NCI-H2171 treated with DMSO at 0.1 percent for 48 hours (cell line): Measurements from ENCODE around the gene NOS1AP.
"Not testable (repeated sequence)": the region's sequence is repeated elsewhere in the genome, so short reads cannot be mapped to it uniquely, and the experiment has no call there.

Experiments used
- DNase-seq: peaks from one replicate; lab custom pipeline; 2025; lab: John Stamatoyannopoulos, UW

The NOS1AP gene

GRCh38 chr1:162195567-162195966 lies 126.1 kb downstream of the NOS1AP start:
- no peak for DNase-seq

- no peak for DNase-seq
These were observed 126.9 kb downstream of the NOS1AP start for GRCh38 chr1:162196387-162196786.

- DNase-seq, result no peak
These were observed 127.6 kb downstream of the NOS1AP start for GRCh38 chr1:162197041-162197531.

- DNase-seq, result no peak
These were observed 128.3 kb downstream of the NOS1AP start for GRCh38 chr1:162197615-162198421.

GRCh38 chr1:162200096-162200847 lies 130.8 kb downstream of the NOS1AP start:
- DNase-seq, result no peak

GRCh38 chr1:162201062-162201461 lies 131.6 kb downstream of the NOS1AP start:
- not testable (repeated sequence) for DNase-seq

GRCh38 chr1:162204129-162204822 lies 134.8 kb downstream of the NOS1AP start:
- no peak for DNase-seq

- DNase-seq, result no peak
These were observed 135.3 kb downstream of the NOS1AP start for GRCh38 chr1:162204823-162205155.

- DNase-seq, result no peak
These were observed 136.8 kb downstream of the NOS1AP start for GRCh38 chr1:162206300-162206699.

GRCh38 chr1:162206749-162207635 lies 137.5 kb downstream of the NOS1AP start:
- no peak for DNase-seq

- DNase-seq, result no peak
These were observed 138.4 kb downstream of the NOS1AP start for GRCh38 chr1:162207862-162208261.

GRCh38 chr1:162210196-162210595 lies 140.7 kb downstream of the NOS1AP start:
- DNase-seq, result no peak

GRCh38 chr1:162212713-162213112 lies 143.2 kb downstream of the NOS1AP start:
- DNase-seq, result no peak

- DNase-seq, result no peak
These were observed 143.9 kb downstream of the NOS1AP start for GRCh38 chr1:162213281-162213912.

GRCh38 chr1:162214202-162214601 lies 144.7 kb downstream of the NOS1AP start:
- no peak for DNase-seq

- DNase-seq, result peak; percentile 41
These were observed 146.4 kb downstream of the NOS1AP start for GRCh38 chr1:162215902-162216301.

GRCh38 chr1:162216604-162217003 lies 147.1 kb downstream of the NOS1AP start:
- DNase-seq, result no peak

- peak; percentile 26 for DNase-seq
These were observed 148.2 kb downstream of the NOS1AP start for GRCh38 chr1:162217706-162218105.

GRCh38 chr1:162218546-162218945 lies 149.1 kb downstream of the NOS1AP start:
- DNase-seq, result no peak

- no peak for DNase-seq
These were observed 149.5 kb downstream of the NOS1AP start for GRCh38 chr1:162218975-162219374.

GRCh38 chr1:162219461-162219860 lies 150.0 kb downstream of the NOS1AP start:
- DNase-seq, result peak; percentile 71
